ENCODE measurements around the gene IGF1. TPM values are rescaled to one million over a fixed set of nuclear protein-coding genes. Genes with fewer than 3 reads are reported as not detected.

The IGF1 gene
- total and polyA plus RNA-seq, 9 of the 15 experiments (the other 6 are each of a cell fraction or from before 2014, with no cell fraction given) = 3.7 to 13.9 (median 4.5) TPM

GRCh38 chr12:102478405-102479098 is 1.8 kb downstream of the IGF1 start:
- no peak for FAIRE-seq
- Histone ChIP-seq H3K9me1 (ENCODE audit: control insufficient read depth, insufficient read depth, low read length) (no peaks in the 10 kb centered on the region), H3K79me2 (ENCODE audit: control insufficient read depth, insufficient read depth, low read length) (no peaks in the 10 kb centered on the region), H3K27me3 (ENCODE audit: control insufficient read depth in 2 of 2, insufficient read depth in 2 of 2, low read length in 2 of 2) (no peaks in the 10 kb centered on the region), H3K9me3 (replicated peaks; ENCODE audit: control insufficient read depth, insufficient read depth, low read depth, low read length) (no peaks in the 10 kb centered on the region), H3K4me3 (peak overlapping the region; percentile 23), H4K20me1 (replicated peaks; ENCODE audit: control insufficient read depth, insufficient read depth, low read length) (no peaks in the 10 kb centered on the region), H2AFZ (ENCODE audit: low read depth, low read length) (0 out of 2 replicates have a peak overlapping the region, but pooled peaks have one; percentile 45), H3K36me3 (ENCODE audit: control insufficient read depth, insufficient read depth, low read length) (no peaks in the 10 kb centered on the region), H3K9ac (ENCODE audit: insufficient read depth in 1 of 2, low read depth in 2 of 2, low read length in 2 of 2) (peak overlapping the region; percentile 4 to 65; a peak in 2 of 4 replicates), H3K4me1 (replicated peaks in 1 of 2; ENCODE audit: control insufficient read depth in 2 of 2, insufficient read depth in 2 of 2, low read length in 2 of 2) (peaks cover 4 to 39% of the 10 kb centered on the region in 2 experiments; a peak in 4 of 5 replicates), H3K4me2 (ENCODE audit: insufficient read depth, low read length) (peak overlapping the region; percentile 3; the same call in 1 of the 2 replicates), H3K27ac (ENCODE audit: extremely low read depth, low read depth, low read length) (peak overlapping the region; percentile 41; the same call in 1 of the 3 replicates)
- no TSS peak for BruUV-seq (replicated peaks)
- TF ChIP-seq ZBTB7A (IDR thresholded peaks at IDR 0.05; ENCODE audit: borderline replicate concordance, control insufficient read depth, low read depth, low read length) (no peak), PHB2 (IDR thresholded peaks at IDR 0.05; ENCODE audit: low read depth) (no peak), SAP30 (IDR thresholded peaks at IDR 0.05; ENCODE audit: borderline replicate concordance, insufficient read depth, low read depth, low read length, poor library complexity, severe bottlenecking) (no peak), NFIX (CRISPR knock-in tag; IDR thresholded peaks at IDR 0.05; ENCODE audit: low read depth) (no peak), NFRKB (IDR thresholded peaks at IDR 0.05; ENCODE audit: low read depth) (no peak), ZFP91 (CRISPR knock-in tag; IDR thresholded peaks at IDR 0.05) (no peak), HDAC3 (IDR thresholded peaks at IDR 0.05; ENCODE audit: borderline replicate concordance, partially characterized antibody) (no peak), EHMT2 (IDR thresholded peaks at IDR 0.05) (no peak)
- ChIA-PET POLR2A (interaction anchor here (1.0 to 1.1 kb wide), 2 partner anchors 12 to 13 kb away, joined by 3 to 4 read pairs; no protein-coding TSS in a partner anchor), CTCF (ENCODE audit: low intra/inter-chr PET ratio) (no interaction called here)
- WGBS (ENCODE audit: insufficient coverage, low coverage, missing lambda C conversion rate) = 10% methylated on average over 4 of the region's 4 CpGs
- peak in 1 of 4 experiments; percentile 31 for DNase-seq (ENCODE audit: extremely low read depth in 1 of 4, low spot score in 3 of 4)
- peak; percentile 20; the same call in 1 of the 3 replicates for ATAC-seq
- in situ Hi-C loops (cut with MboI) = loop anchor here (25.0 kb wide), 1 partner anchor 541 kb away; no protein-coding TSS in a partner anchor
- intact Hi-C loops (cut with micrococcal nuclease) = loop anchor here (2.0 kb wide), 1 partner anchor 50 kb away; no protein-coding TSS in a partner anchor

Data from K562 (cell line).